Activated effector memory CD4-positive, alpha-beta T cell treated with anti-CD3 and anti-CD28 coated beads, Interleukin-2, amount 50 U/mL, for 16 hours (primary cell): ENCODE data around the gene ZFP1.
"Not testable (repeated sequence)": the region's sequence is repeated elsewhere in the genome, so short reads cannot be mapped to it uniquely, and the experiment has no call there.

ENCODE experiments used
- DNase-seq: peaks from one replicate; pipeline ENCODE4 v3.0.0-alpha.2; 2020

ZFP1 gene

GRCh38 chr16:75205438-75205837, 57.1 kb downstream of the ZFP1 start:
- DNase-seq = not testable (repeated sequence)

GRCh38 chr16:75205961-75206748, 57.8 kb downstream of the ZFP1 start:
- DNase-seq = not testable (repeated sequence)

GRCh38 chr16:75206749-75207451, 58.6 kb downstream of the ZFP1 start, which contains the start of gene CTRB2:
CTRB2 (minus strand) TSS chr16:75207161; CDS start chr16:75207141, 20 bp downstream.
- DNase-seq = no peak

DNA sequence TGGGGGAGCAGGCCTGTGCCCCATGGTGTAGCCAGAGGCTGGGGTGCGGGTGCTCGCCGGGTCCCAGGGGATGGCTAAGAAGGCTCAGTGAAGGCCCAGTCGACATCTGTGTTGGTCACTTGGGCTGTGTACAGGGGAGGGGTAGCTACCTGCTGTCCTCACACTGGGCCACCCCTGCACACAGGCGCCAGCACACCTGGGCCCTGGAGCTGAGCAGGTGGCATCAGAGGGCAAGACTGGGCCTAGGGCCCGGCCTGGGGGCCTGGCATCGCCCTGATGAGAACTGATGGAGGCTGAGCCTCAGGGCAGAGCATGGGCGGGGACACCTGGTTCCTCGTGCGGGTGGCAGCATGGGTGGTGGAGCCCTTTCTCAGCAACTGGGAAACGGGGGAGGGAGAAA, 59.5 kb downstream of the ZFP1 start:
- DNase-seq = no peak

DNA sequence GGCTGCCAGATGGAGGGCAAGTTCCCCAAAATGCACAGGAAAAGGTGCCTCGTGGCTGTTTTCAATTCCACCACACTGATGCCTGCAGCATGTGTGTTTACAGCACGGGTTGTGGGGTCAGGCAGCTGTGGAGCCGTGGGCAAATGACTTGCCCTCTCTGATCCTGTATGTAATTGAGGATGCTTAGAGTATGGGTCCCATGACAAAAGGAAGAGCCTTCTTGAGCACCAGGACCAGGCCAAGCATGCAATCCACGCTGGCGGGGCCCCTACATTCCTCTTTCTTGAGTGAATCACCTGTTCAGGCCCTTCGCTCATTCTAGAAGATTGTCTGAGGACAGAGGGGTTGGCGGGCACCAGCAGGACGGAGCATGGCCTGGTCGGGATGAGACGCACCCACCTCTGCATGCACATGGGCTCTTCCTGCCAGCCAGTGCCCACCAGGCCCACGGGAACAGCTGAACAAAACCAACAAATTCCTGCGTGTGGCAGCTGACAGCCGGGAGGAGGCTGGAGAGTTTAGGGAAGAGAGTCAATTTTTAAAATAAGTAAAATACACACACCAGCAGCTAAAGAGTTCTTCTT, 60.0 kb downstream of the ZFP1 start:
- no peak for DNase-seq

GRCh38 chr16:75208861-75209505, 60.7 kb downstream of the ZFP1 start:
- no peak for DNase-seq

- DNase-seq = not testable (repeated sequence)
These were observed 61.2 kb downstream of the ZFP1 start for GRCh38 chr16:75209514-75209913.

DNA sequence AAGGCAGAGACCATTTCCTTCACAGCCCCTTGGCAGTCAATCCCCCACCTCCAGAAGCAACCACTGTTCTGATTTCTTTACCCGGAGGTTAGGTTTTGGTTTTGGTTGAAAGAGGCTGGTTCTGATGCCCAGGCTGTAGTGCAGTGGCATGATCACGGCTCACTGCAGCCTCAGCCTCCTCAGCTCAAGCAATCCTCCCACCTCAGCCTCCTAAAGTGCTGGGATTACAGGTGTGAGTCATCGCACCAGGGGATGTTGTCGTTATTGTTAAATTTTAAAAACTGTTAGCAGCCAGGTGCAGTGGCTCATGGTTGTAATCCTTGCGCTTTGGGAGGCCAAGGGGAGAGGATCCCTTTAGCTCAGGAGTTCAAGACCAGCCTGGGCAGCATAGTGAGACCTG, 61.6 kb downstream of the ZFP1 start:
- DNase-seq = no peak

DNA sequence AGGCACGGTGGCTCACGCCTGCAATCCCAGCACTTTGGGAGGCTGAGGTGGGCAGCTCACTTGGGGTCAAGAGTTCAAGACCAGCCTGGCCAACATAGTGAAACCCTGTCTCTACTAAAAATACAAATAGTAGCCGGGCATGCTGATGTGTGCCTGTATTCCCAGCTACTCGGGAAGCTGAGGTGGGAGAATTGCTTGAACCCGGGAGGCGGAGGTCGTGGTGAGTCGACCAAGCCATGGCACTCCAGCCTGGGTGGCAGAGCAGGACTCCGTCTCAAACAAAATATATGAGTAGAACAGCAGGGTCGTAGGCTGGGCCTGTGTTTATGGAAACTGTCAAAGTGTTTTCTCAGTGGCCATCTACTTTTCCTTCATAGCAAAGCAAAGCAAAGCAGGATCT, 63.0 kb downstream of the ZFP1 start:
- not testable (repeated sequence) for DNase-seq

- DNase-seq = no peak
These were observed 67.8 kb downstream of the ZFP1 start for GRCh38 chr16:75216127-75216526.

DNA sequence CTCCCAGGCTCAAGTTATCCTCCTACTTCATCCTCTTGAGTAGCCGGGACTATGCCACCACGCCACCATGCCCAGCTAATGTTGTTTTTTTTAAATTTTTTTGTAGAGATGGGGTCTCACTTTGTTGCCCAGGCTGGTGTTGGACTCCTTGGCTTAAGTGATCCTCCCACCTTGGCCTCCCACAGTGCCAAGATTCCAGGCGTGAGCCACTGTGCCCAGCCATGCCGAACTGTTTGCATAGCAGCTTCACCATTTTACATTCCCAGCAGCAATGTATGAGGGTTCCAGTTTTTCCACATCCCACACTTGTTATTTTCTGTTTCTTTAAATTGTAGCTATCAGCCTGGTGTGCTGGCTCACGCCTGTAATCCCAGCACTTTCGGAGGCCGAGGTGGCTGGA, 68.3 kb downstream of the ZFP1 start:
- no peak for DNase-seq

DNA sequence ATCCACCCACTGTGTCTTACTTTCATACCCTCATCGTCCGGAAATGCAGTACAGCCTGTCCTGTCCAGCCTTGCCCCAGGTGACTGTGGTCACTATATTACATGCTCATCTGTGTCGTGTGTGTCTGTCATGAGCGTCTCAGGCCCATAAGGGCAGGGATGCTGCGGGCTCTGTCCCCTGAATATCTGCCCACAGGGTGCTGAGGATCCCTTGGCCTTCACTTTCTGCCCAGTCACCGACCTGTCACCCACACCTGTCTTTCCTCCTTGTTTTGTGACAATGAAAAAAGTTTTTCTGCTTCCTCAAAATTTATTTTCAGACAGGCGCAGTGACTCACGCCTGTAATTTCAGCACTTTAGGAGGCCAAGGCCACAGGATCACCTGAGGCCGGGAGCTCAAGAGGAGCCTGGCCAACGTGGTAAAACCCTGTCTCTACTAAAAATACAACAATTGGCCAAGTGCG, 69.1 kb downstream of the ZFP1 start:
- no peak for DNase-seq

GRCh38 chr16:75218256-75219076, 70.1 kb downstream of the ZFP1 start, which contains the start of gene CTRB1:
CTRB1 (plus strand) TSS chr16:75218988; CDS start chr16:75219008, 20 bp downstream.
- DNase-seq = no peak

GRCh38 chr16:75219088-75219487, 70.8 kb downstream of the ZFP1 start:
- no peak for DNase-seq

- no peak for DNase-seq
These were observed 71.5 kb downstream of the ZFP1 start for GRCh38 chr16:75219838-75220237.
